GM12878 (cell line): Measurements from ENCODE around the gene EIF4B.
"Not testable (repeated sequence)": the region's sequence is repeated elsewhere in the genome, so short reads cannot be mapped to it uniquely, and the experiment has no call there.

Source experiments
- CHD2 ChIP-seq: IDR thresholded peaks from 2 replicates; pipeline ENCODE4 v1.6.1; 2011; ENCODE audit warnings: low read depth, low read length, improper control_type of control experiment, borderline replicate concordance
- EGR1 ChIP-seq, 2 experiments: IDR thresholded peaks; 1 replicate in 1 of 2; 2 replicates in 1 of 2; pipeline ENCODE4 v1.6.1; 2011 to 2012; ENCODE audit warnings: low read depth in 2 of 2, low read length in 2 of 2, borderline replicate concordance in 1 of 2, mild to moderate bottlenecking in 1 of 2, moderate library complexity in 1 of 2
- NFYA ChIP-seq: IDR thresholded peaks from 2 replicates; pipeline ENCODE4 v1.6.1; 2011; ENCODE audit warnings: low read depth, mild to moderate bottlenecking, low read length, improper control_type of control experiment, borderline replicate concordance
- POLR2A ChIP-seq: IDR thresholded peaks from 2 replicates; pipeline ENCODE4 v1.6.1; 2011; ENCODE audit warnings: low read depth, mild to moderate bottlenecking, low read length
- POLR2AphosphoS5 ChIP-seq: IDR thresholded peaks from 2 replicates; pipeline ENCODE4 v1.6.1; 2011; ENCODE audit warnings: mild to moderate bottlenecking, low read length, inconsistent platforms
- RCOR1 ChIP-seq: conservative IDR thresholded peaks from 2 replicates; pipeline ENCODE4 v1.6.1; 2012; ENCODE audit warnings: low read depth, low read length, improper control_type of control experiment
- ZNF24 ChIP-seq: fragments of 450-650 bp; IDR thresholded peaks from 2 replicates; pipeline ENCODE4 v1.6.1; 2017; ENCODE audit warnings: antibody characterized with exemption, mild to moderate bottlenecking
- ZNF274 ChIP-seq: IDR thresholded peaks from one replicate; pipeline ENCODE4 v1.8.0; 2011; ENCODE audit not compliant: insufficient read length, insufficient read depth
- TF ChIP-seq, protein P1 (sequence below): fragments of 450-650 bp; IDR thresholded peaks from 2 replicates; pipeline ENCODE4 v1.6.1; 2017; ENCODE audit warnings: antibody characterized with exemption, mild to moderate bottlenecking, moderate library complexity
- TF ChIP-seq, protein P2 (sequence below), 3 experiments: IDR thresholded peaks in 2 of 3; conservative IDR thresholded peaks in 1 of 3; 2 replicates each; pipeline ENCODE4 v1.5.1; 2011; ENCODE audit warnings: low read depth in 3 of 3, low read length in 3 of 3, mild to moderate bottlenecking in 3 of 3, control low read depth in 2 of 3, moderate library complexity in 2 of 3, inconsistent platforms in 1 of 3, mixed read lengths in 1 of 3; ENCODE audit not compliant: control insufficient read depth in 2 of 3, insufficient read depth in 1 of 3; ENCODE audit errors: extremely low read depth in 1 of 3

DNA sequence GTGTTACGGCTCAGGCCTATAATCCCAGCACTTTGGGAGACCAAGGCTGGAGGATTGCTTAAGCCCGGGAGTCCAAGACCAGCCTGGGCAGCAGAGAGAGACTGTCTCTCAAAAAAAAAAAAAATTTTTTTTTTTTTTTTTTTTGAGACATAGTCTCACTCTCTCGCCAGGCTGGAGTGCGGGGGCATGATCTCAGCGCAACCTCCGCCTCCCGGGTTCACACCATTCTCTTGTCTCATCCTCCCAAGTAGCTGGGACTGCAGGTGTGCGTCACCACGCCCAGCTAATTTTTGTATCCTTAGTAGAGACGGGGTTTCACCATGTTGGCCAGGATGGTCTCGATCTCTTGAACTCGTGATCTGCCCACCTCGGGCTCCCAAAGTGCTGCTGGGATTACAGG, 20.8 kb downstream of the EIF4B start:
- TF ChIP-seq ZNF274; CHD2; POLR2A; POLR2AphosphoS5; NFYA; RCOR1; ZNF24; EGR1 (IDR thresholded peaks at IDR 0.05; ENCODE audit: borderline replicate concordance in 1 of 2, low read depth in 2 of 2, low read length in 2 of 2): not testable (repeated sequence)
- TF ChIP-seq, protein P1, sequence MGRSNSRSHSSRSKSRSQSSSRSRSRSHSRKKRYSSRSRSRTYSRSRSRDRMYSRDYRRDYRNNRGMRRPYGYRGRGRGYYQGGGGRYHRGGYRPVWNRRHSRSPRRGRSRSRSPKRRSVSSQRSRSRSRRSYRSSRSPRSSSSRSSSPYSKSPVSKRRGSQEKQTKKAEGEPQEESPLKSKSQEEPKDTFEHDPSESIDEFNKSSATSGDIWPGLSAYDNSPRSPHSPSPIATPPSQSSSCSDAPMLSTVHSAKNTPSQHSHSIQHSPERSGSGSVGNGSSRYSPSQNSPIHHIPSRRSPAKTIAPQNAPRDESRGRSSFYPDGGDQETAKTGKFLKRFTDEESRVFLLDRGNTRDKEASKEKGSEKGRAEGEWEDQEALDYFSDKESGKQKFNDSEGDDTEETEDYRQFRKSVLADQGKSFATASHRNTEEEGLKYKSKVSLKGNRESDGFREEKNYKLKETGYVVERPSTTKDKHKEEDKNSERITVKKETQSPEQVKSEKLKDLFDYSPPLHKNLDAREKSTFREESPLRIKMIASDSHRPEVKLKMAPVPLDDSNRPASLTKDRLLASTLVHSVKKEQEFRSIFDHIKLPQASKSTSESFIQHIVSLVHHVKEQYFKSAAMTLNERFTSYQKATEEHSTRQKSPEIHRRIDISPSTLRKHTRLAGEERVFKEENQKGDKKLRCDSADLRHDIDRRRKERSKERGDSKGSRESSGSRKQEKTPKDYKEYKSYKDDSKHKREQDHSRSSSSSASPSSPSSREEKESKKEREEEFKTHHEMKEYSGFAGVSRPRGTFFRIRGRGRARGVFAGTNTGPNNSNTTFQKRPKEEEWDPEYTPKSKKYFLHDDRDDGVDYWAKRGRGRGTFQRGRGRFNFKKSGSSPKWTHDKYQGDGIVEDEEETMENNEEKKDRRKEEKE = not testable (repeated sequence)
- TF ChIP-seq, protein P2, sequence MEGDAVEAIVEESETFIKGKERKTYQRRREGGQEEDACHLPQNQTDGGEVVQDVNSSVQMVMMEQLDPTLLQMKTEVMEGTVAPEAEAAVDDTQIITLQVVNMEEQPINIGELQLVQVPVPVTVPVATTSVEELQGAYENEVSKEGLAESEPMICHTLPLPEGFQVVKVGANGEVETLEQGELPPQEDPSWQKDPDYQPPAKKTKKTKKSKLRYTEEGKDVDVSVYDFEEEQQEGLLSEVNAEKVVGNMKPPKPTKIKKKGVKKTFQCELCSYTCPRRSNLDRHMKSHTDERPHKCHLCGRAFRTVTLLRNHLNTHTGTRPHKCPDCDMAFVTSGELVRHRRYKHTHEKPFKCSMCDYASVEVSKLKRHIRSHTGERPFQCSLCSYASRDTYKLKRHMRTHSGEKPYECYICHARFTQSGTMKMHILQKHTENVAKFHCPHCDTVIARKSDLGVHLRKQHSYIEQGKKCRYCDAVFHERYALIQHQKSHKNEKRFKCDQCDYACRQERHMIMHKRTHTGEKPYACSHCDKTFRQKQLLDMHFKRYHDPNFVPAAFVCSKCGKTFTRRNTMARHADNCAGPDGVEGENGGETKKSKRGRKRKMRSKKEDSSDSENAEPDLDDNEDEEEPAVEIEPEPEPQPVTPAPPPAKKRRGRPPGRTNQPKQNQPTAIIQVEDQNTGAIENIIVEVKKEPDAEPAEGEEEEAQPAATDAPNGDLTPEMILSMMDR (IDR thresholded peaks at IDR 0.05 in 2 of 3, conservative IDR thresholded peaks at IDR 0.05 in 1 of 3; ENCODE audit: control insufficient read depth in 2 of 3, extremely low read depth in 1 of 3, insufficient read depth in 1 of 3, low read depth in 3 of 3, low read length in 3 of 3) = not testable (repeated sequence)
